ENCODE data around the gene ASIC2. TPM values are rescaled to one million over a fixed set of nuclear protein-coding genes. Genes with fewer than 3 reads are reported as not detected.

Gene ASIC2
- total RNA-seq, 2 donors from 2014 or later, result 3.0 to 3.3 TPM

GRCh38 chr17:33055171-33055611 is 237.9 kb downstream of the ASIC2 start:
- no peaks in the 10 kb centered on the region for H3K36me3 ChIP-seq (ENCODE audit: control insufficient read depth, insufficient read depth, low read length)
- H3K4me3 ChIP-seq (ENCODE audit: low read length), result no peak overlapping the region
- no peak for TF ChIP-seq CTCF (conservative IDR thresholded peaks at IDR 0.05)
- DNase-seq, result peak; percentile 42
- Mint-ChIP-seq H3K9me3 (no peaks in the 10 kb centered on the region), H3K27ac (no peak overlapping the region), H3K36me3 (ENCODE audit: low read depth) (no peaks in the 10 kb centered on the region), H3K4me3 (no peak overlapping the region), H3K27me3 (ENCODE audit: insufficient read depth) (peaks cover 22% of the 10 kb centered on the region), H3K4me1 (no peaks in the 10 kb centered on the region)
- H3K27me3 ChIP-seq (ENCODE audit: control insufficient read depth, insufficient read depth, low read length, poor library complexity, severe bottlenecking), result peaks cover 11% of the 10 kb centered on the region
- no peak overlapping the region for H3K9ac ChIP-seq (ENCODE audit: extremely low read depth, low read length, poor library complexity, severe bottlenecking)
- H3K4me1 ChIP-seq (ENCODE audit: control insufficient read depth, insufficient read depth, low read length), result no peaks in the 10 kb centered on the region
- no peaks in the 10 kb centered on the region for H3K9me3 ChIP-seq (ENCODE audit: control insufficient read depth, low read length)
- no peak overlapping the region for H3K27ac ChIP-seq (ENCODE audit: low read depth, low read length)
- WGBS, 2 experiments (ENCODE audit: insufficient coverage in 1 of 2, insufficient read length in 1 of 2), result 85 to 89% methylated on average over 8 to 9 of the region's 9 CpGs

DNA sequence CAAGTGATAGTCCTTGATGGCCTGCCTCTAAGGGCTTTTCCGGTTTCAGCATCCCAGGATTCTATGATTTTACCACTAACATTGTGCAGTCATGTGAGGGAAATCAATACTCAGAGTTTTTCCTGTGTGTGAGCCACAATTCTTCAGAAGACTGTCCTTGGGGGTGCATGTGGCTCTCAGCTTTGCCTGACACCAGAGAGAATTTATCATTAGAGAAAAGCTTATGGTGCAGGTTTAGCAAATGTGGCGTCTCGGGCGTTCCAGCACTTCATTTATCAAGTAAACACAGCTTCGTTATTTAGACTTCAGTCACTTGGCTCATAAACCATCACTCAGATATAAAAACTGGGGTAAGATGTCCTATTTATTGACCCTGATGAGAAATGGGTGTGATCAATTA is 238.7 kb downstream of the ASIC2 start:
- peaks cover 11% of the 10 kb centered on the region for H3K27me3 ChIP-seq (ENCODE audit: control insufficient read depth, insufficient read depth, low read length, poor library complexity, severe bottlenecking)
- no peaks in the 10 kb centered on the region for H3K36me3 ChIP-seq (ENCODE audit: control insufficient read depth, insufficient read depth, low read length)
- no peak overlapping the region for H3K4me3 ChIP-seq (ENCODE audit: low read length)
- Mint-ChIP-seq H3K9me3 (no peaks in the 10 kb centered on the region), H3K27me3 (ENCODE audit: insufficient read depth) (peaks cover 18% of the 10 kb centered on the region), H3K27ac (no peak overlapping the region), H3K4me3 (no peak overlapping the region), H3K4me1 (no peaks in the 10 kb centered on the region), H3K36me3 (ENCODE audit: low read depth) (no peaks in the 10 kb centered on the region)
- H3K9me3 ChIP-seq (ENCODE audit: control insufficient read depth, low read length), result no peaks in the 10 kb centered on the region
- H3K9ac ChIP-seq (ENCODE audit: extremely low read depth, low read length, poor library complexity, severe bottlenecking), result no peak overlapping the region
- TF ChIP-seq CTCF (conservative IDR thresholded peaks at IDR 0.05), result no peak
- H3K4me1 ChIP-seq (ENCODE audit: control insufficient read depth, insufficient read depth, low read length), result no peaks in the 10 kb centered on the region
- WGBS, 2 experiments (ENCODE audit: insufficient coverage in 1 of 2, insufficient read length in 1 of 2), result 81 to 95% methylated on average over 4 to 5 of the region's 5 CpGs
- DNase-seq, result no peak
- H3K27ac ChIP-seq (ENCODE audit: low read depth, low read length), result no peak overlapping the region

- WGBS, 2 experiments (ENCODE audit: insufficient coverage in 1 of 2, insufficient read length in 1 of 2), result 92 to 100% methylated on average over 2 of the region's 2 CpGs
- peaks cover 11% of the 10 kb centered on the region for H3K27me3 ChIP-seq (ENCODE audit: control insufficient read depth, insufficient read depth, low read length, poor library complexity, severe bottlenecking)
- H3K4me3 Mint-ChIP-seq, result no peak overlapping the region
- no peak overlapping the region for H3K27ac ChIP-seq (ENCODE audit: low read depth, low read length)
- H3K27ac Mint-ChIP-seq, result no peak overlapping the region
- no peaks in the 10 kb centered on the region for H3K4me1 ChIP-seq (ENCODE audit: control insufficient read depth, insufficient read depth, low read length)
- H3K4me1 Mint-ChIP-seq, result no peaks in the 10 kb centered on the region
- no peaks in the 10 kb centered on the region for H3K9me3 ChIP-seq (ENCODE audit: control insufficient read depth, low read length)
- peaks cover 18% of the 10 kb centered on the region for H3K27me3 Mint-ChIP-seq (ENCODE audit: insufficient read depth)
- H3K36me3 Mint-ChIP-seq (ENCODE audit: low read depth), result no peaks in the 10 kb centered on the region
- no peak for DNase-seq
- no peak overlapping the region for H3K9ac ChIP-seq (ENCODE audit: extremely low read depth, low read length, poor library complexity, severe bottlenecking)
- no peak overlapping the region for H3K4me3 ChIP-seq (ENCODE audit: low read length)
- H3K9me3 Mint-ChIP-seq, result no peaks in the 10 kb centered on the region
- TF ChIP-seq CTCF (conservative IDR thresholded peaks at IDR 0.05), result no peak
- no peaks in the 10 kb centered on the region for H3K36me3 ChIP-seq (ENCODE audit: control insufficient read depth, insufficient read depth, low read length)
Measured at GRCh38 chr17:33053676-33054075, 239.4 kb downstream of the ASIC2 start.

All from endodermal cell (in vitro differentiated cells).